ENCODE measurements around the gene CYP17A1. TPM values are rescaled to one million over a fixed set of nuclear protein-coding genes. Genes with fewer than 3 reads are reported as not detected.
A peak's percentile ranks its signal among the peaks of the same experiment; 100 is the strongest.

The CYP17A1 gene
- total and polyA plus RNA-seq, 7 experiments from 2014 or later: not detected

DNA sequence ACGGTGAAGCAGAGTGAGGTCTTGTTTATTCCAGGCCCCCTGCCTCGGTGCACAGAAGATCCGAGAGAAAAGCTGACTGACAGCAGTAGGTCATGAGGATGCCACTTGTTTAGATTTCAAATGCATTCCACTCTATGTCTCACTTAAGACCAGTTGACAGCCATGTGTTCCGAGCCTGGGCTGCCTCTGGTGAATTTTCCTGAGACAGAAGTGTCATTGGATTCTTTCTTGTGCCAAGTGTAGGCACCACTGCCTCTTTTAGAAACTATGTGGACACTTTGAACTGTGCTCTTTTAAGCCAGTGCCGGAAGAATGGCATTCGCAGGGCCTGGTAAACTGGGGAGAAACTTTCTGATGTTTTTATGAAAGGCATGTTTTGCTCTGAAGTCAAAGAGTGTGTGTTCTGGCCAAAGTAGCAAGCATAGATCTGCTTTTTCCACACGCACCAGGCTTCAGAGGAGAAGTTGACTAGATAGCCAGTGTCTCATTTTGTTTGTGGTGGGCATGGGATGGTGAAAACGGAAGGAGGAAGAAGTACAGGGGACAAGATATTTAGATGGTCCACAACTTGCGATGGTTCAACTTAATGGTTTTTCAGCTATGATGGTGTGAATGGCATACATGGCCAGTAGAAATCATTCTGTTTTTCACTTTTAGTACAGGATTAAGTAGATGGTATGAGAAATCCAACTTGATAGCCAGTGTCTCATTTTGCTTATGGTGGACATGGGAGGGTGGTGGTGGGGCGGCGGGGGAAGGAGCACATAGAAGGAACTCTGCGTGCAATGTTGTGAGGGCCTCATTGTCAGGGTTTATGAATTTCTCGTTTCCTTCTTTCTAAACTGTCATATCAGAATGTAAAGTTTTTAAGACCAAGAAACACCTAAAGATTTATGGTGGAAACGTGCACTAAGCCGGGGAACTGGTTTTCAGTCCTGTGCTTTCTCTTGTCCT, 41.5 kb downstream of the CYP17A1 start:
- Histone ChIP-seq H3K27ac (ENCODE audit: low read depth, low read length) (no peak overlapping the region), H3K27me3 (ENCODE audit: control insufficient read depth in 2 of 2, insufficient read depth in 2 of 2, low read length in 2 of 2) (no peaks in the 10 kb centered on the region), H3K36me3 (ENCODE audit: control insufficient read depth in 2 of 3, insufficient read depth in 3 of 3, low read length in 3 of 3) (peaks cover 0 to 35% (median 23%) of the 10 kb centered on the region in 3 experiments), H3K4me1 (ENCODE audit: control insufficient read depth in 2 of 2, insufficient read depth in 2 of 2, low read length in 2 of 2) (peaks cover 13 to 19% of the 10 kb centered on the region in 2 donors), H3K4me3 (ENCODE audit: low read length) (peak overlapping the region; percentile 17), H3K9me3 (ENCODE audit: control insufficient read depth in 2 of 3, low read length in 3 of 3) (no peaks in the 10 kb centered on the region)
- POLR2A ChIA-PET: no interaction called here
- intact Hi-C loops (cut with micrococcal nuclease): loop anchor here in 1 of 2 donors (1.0 to 5.0 kb wide), 2 partner anchors 52 to 148 kb away; partner anchors contain the start of gene WBP1L
- no peaks in the 10 kb centered on the region for H3K9me3 Mint-ChIP-seq
- DNase-seq (no peak), ATAC-seq (peak; percentile 34)
- H3K4me3 Mint-ChIP-seq: peak overlapping the region; percentile 34 to 74 (median 54)
- no peaks in the 10 kb centered on the region for H3K27me3 Mint-ChIP-seq
- CTCF ChIA-PET: no interaction called here
- peaks cover 26 to 53% (median 44%) of the 10 kb centered on the region in 7 donors for H3K4me1 Mint-ChIP-seq
- H3K36me3 Mint-ChIP-seq: peaks cover 0 to 22% (median 5%) of the 10 kb centered on the region in 5 donors
- H3K27ac Mint-ChIP-seq: peak overlapping the region; percentile 28 to 89 (median 69)

DNA sequence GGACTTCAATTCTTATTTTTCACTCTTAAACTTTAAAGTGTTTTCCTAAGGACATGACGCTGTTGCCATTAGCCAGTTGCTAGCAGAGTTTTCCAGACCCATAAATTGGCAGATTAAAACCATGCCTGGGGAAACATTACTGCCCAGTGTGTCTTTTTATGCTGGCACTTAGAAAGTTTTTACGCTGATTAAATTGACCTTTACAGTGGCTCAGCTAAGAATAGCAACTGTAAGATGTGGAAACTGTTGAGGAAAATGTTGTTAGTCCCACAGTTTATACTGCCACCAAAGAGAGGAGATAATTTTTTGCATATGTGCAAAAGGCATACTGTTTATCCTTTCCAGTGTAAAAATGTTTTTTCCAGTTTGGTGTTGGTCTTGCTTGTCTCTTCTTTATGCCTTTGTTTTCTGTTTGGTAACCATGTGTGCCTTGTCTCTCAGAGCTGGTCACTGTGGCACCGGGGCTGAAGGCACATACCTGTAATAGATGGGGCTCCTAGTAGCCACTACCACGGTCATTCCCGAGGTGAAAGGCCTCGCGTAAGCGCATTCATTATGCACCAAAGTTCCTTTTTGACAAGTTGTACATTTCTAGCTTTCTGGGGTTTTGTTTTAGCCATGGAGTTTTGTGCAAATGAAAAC, 45.3 kb downstream of the CYP17A1 start:
- Mint-ChIP-seq H3K27me3 (no peaks in the 10 kb centered on the region), H3K9me3 (peaks cover 0 to 9% (median 4%) of the 10 kb centered on the region in 11 donors), H3K4me1 (peaks cover 25 to 66% (median 48%) of the 10 kb centered on the region in 7 donors), H3K4me3 (no peak overlapping the region), H3K36me3 (peaks cover 4 to 25% (median 16%) of the 10 kb centered on the region in 5 donors), H3K27ac (peak overlapping the region in 5 of 9 donors; percentile 7 to 62 (median 21))
- ChIA-PET CTCF (no interaction called here), POLR2A (no interaction called here)
- ATAC-seq (no peak), DNase-seq (no peak)
- no peak overlapping the region for H3K4me3 ChIP-seq (ENCODE audit: low read length)
- no peaks in the 10 kb centered on the region for H3K27me3 ChIP-seq (ENCODE audit: control insufficient read depth in 2 of 2, insufficient read depth in 2 of 2, low read length in 2 of 2)
- H3K9me3 ChIP-seq (ENCODE audit: control insufficient read depth in 2 of 3, low read length in 3 of 3): no peaks in the 10 kb centered on the region
- intact Hi-C loops (cut with micrococcal nuclease): no loop called here
- H3K36me3 ChIP-seq (ENCODE audit: control insufficient read depth in 2 of 3, insufficient read depth in 3 of 3, low read length in 3 of 3): peaks cover 0 to 4% (median 3%) of the 10 kb centered on the region in 3 experiments
- H3K27ac ChIP-seq (ENCODE audit: low read depth, low read length): no peak overlapping the region
- H3K4me1 ChIP-seq (ENCODE audit: control insufficient read depth in 2 of 2, insufficient read depth in 2 of 2, low read length in 2 of 2): peaks cover 11 to 18% of the 10 kb centered on the region in 2 donors

- Histone ChIP-seq H3K4me1 (ENCODE audit: control insufficient read depth in 2 of 2, insufficient read depth in 2 of 2, low read length in 2 of 2) (peaks cover 0 to 6% of the 10 kb centered on the region in 2 donors), H3K9me3 (ENCODE audit: control insufficient read depth in 2 of 3, low read length in 3 of 3) (no peaks in the 10 kb centered on the region), H3K36me3 (ENCODE audit: control insufficient read depth in 2 of 3, insufficient read depth in 3 of 3, low read length in 3 of 3) (peaks cover 0 to 5% (median 0%) of the 10 kb centered on the region in 3 experiments), H3K4me3 (ENCODE audit: low read length) (no peak overlapping the region), H3K27me3 (ENCODE audit: control insufficient read depth in 2 of 2, insufficient read depth in 2 of 2, low read length in 2 of 2) (no peaks in the 10 kb centered on the region), H3K27ac (ENCODE audit: low read depth, low read length) (no peak overlapping the region)
- CTCF ChIA-PET: no interaction called here
- ATAC-seq (peak; percentile 75), DNase-seq (no peak)
- POLR2A ChIA-PET: interaction anchor here (0.6 kb wide), 1 partner anchor 16 kb away, joined by 3 read pairs; no protein-coding TSS in a partner anchor
- intact Hi-C loops (cut with micrococcal nuclease): no loop called here
- no peaks in the 10 kb centered on the region for H3K27me3 Mint-ChIP-seq
- H3K9me3 Mint-ChIP-seq: peaks cover 0 to 9% (median 4%) of the 10 kb centered on the region in 11 donors
- H3K4me1 Mint-ChIP-seq: peaks cover 20 to 64% (median 56%) of the 10 kb centered on the region in 7 donors
- H3K4me3 Mint-ChIP-seq: no peak overlapping the region
- peaks cover 4 to 41% (median 18%) of the 10 kb centered on the region in 5 donors for H3K36me3 Mint-ChIP-seq
- H3K27ac Mint-ChIP-seq: peak overlapping the region in 3 of 9 donors; percentile 19 to 65 (median 38)
Observed at GRCh38 chr10:102785818-102786217, 51.4 kb downstream of the CYP17A1 start.

- peaks cover 0 to 33% (median 12%) of the 10 kb centered on the region in 5 donors for H3K36me3 Mint-ChIP-seq
- H3K27me3 Mint-ChIP-seq: no peaks in the 10 kb centered on the region
- H3K36me3 ChIP-seq (ENCODE audit: control insufficient read depth in 2 of 3, insufficient read depth in 3 of 3, low read length in 3 of 3): peaks cover 0 to 12% (median 0%) of the 10 kb centered on the region in 3 experiments
- no peaks in the 10 kb centered on the region for H3K9me3 ChIP-seq (ENCODE audit: control insufficient read depth in 2 of 3, low read length in 3 of 3)
- H3K4me3 Mint-ChIP-seq: no peak overlapping the region
- H3K4me1 ChIP-seq (ENCODE audit: control insufficient read depth in 2 of 2, insufficient read depth in 2 of 2, low read length in 2 of 2): peaks cover 0 to 7% of the 10 kb centered on the region in 2 donors
- intact Hi-C loops (cut with micrococcal nuclease): no loop called here
- peak; percentile 60 for ATAC-seq
- H3K27me3 ChIP-seq (ENCODE audit: control insufficient read depth in 2 of 2, insufficient read depth in 2 of 2, low read length in 2 of 2): no peaks in the 10 kb centered on the region
- peaks cover 24 to 70% (median 63%) of the 10 kb centered on the region in 7 donors for H3K4me1 Mint-ChIP-seq
- CTCF ChIA-PET: no interaction called here
- no peak overlapping the region for H3K4me3 ChIP-seq (ENCODE audit: low read length)
- POLR2A ChIA-PET: no interaction called here
- peak overlapping the region in 5 of 9 donors; percentile 17 to 59 (median 33) for H3K27ac Mint-ChIP-seq
- H3K9me3 Mint-ChIP-seq: no peaks in the 10 kb centered on the region
- DNase-seq: no peak
- no peak overlapping the region for H3K27ac ChIP-seq (ENCODE audit: low read depth, low read length)
Observed at GRCh38 chr10:102783568-102783967, 53.6 kb downstream of the CYP17A1 start.

DNA sequence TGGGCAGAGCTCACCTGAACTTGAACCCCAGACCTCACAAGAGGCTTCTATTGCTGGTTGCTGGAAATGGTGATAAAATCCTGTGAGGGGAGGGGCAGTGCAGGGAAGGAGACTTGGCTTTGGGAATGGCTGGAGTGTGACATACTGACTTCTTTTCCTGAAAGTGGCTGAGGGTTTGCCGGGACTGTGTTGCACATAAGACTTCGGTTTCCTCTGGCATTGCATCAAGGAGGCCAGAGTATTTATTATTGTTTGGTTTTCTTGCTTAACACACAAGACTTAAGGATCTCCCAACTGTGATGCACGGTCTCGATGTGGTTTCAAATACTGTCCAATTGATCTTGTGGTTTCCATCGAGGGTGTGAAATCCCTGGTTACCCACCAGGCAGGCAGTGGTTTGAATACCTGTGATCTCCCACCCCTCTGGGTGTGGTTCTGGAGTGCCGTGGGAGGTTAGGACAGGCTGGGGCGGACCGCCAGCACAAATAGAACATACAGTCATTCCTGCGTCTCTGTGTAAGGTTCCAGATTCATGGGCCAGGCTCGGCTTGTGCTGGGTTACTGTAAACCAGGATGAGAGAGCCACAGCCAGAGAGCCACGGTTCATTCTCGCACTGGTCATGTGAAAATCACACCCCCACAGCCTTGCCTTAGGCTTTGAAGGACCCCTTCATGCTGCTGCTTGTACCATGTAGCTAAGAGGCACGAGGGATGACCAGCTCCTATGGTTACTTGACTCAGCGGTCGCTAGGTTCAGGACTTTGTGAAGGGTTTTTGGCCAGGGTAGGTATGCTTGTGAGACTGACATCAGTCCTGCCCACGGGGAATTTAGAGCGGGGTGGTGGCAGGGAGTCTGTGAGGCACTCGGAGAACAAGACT, 54.3 kb downstream of the CYP17A1 start:
- H3K27ac ChIP-seq (ENCODE audit: low read depth, low read length): no peak overlapping the region
- no peak for ATAC-seq
- H3K36me3 ChIP-seq (ENCODE audit: control insufficient read depth in 2 of 3, insufficient read depth in 3 of 3, low read length in 3 of 3): peaks cover 0 to 12% (median 0%) of the 10 kb centered on the region in 3 experiments
- Mint-ChIP-seq H3K4me3 (no peak overlapping the region), H3K9me3 (no peaks in the 10 kb centered on the region), H3K36me3 (peaks cover 0 to 31% (median 12%) of the 10 kb centered on the region in 5 donors), H3K27me3 (no peaks in the 10 kb centered on the region), H3K27ac (peak overlapping the region in 5 of 9 donors; percentile 22 to 43 (median 34)), H3K4me1 (peaks cover 28 to 74% (median 70%) of the 10 kb centered on the region in 7 donors)
- H3K4me1 ChIP-seq (ENCODE audit: control insufficient read depth in 2 of 2, insufficient read depth in 2 of 2, low read length in 2 of 2): peaks cover 0 to 7% of the 10 kb centered on the region in 2 donors
- CTCF ChIA-PET: no interaction called here
- intact Hi-C loops (cut with micrococcal nuclease): no loop called here
- no peak overlapping the region for H3K4me3 ChIP-seq (ENCODE audit: low read length)
- H3K27me3 ChIP-seq (ENCODE audit: control insufficient read depth in 2 of 2, insufficient read depth in 2 of 2, low read length in 2 of 2): no peaks in the 10 kb centered on the region
- POLR2A ChIA-PET: no interaction called here
- H3K9me3 ChIP-seq (ENCODE audit: control insufficient read depth in 2 of 3, low read length in 3 of 3): no peaks in the 10 kb centered on the region
- DNase-seq: no peak

Measured in naive thymus-derived CD4-positive, alpha-beta T cell (primary cell).